ENCODE data around the gene TTR. TPM values are rescaled to one million over a fixed set of nuclear protein-coding genes. Genes with fewer than 3 reads are reported as not detected.

The TTR gene
- total and polyA plus RNA-seq, 2 of the 13 experiments (the other 11 are each of a cell fraction or from before 2014, with no cell fraction given) = 91.3 to 496 TPM

DNA sequence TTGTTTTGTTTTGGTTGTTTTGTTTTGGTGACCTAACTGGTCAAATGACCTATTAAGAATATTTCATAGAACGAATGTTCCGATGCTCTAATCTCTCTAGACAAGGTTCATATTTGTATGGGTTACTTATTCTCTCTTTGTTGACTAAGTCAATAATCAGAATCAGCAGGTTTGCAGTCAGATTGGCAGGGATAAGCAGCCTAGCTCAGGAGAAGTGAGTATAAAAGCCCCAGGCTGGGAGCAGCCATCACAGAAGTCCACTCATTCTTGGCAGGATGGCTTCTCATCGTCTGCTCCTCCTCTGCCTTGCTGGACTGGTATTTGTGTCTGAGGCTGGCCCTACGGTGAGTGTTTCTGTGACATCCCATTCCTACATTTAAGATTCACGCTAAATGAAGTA lies at the start of gene TTR (continued):
- TF ChIP-seq ZNF747 (CRISPR knock-in tag; IDR thresholded peaks at IDR 0.05; ENCODE audit: borderline replicate concordance) (no peak), NFIB (CRISPR knock-in tag; IDR thresholded peaks at IDR 0.05; ENCODE audit: borderline replicate concordance) (no peak), EED (CRISPR knock-in tag; IDR thresholded peaks at IDR 0.05) (no peak), FOXP1 (IDR thresholded peaks at IDR 0.05) (peak; percentile 54), FOXP1 (CRISPR knock-in tag; IDR thresholded peaks at IDR 0.05) (peak; percentile 79), TP53 (CRISPR knock-in tag; conservative IDR thresholded peaks at IDR 0.05) (no peak), ZBTB38 (CRISPR knock-in tag; IDR thresholded peaks at IDR 0.05) (peak; percentile 63; the same call in 1 of the 2 replicates), ZNF816 (CRISPR knock-in tag; IDR thresholded peaks at IDR 0.05; ENCODE audit: borderline replicate concordance) (no peak), SOX6 (IDR thresholded peaks at IDR 0.05) (no peak), SOX6 (CRISPR knock-in tag; IDR thresholded peaks at IDR 0.05) (peak; percentile 78), CREM (IDR thresholded peaks at IDR 0.05) (peak; percentile 57; the same call in 1 of the 2 replicates), CREM (CRISPR knock-in tag; IDR thresholded peaks at IDR 0.05) (no peak), ZNF160 (CRISPR knock-in tag; IDR thresholded peaks at IDR 0.05) (0 out of 2 replicates have a peak, but pooled peaks have one; percentile 73)
- TF ChIP-seq, protein P1, sequence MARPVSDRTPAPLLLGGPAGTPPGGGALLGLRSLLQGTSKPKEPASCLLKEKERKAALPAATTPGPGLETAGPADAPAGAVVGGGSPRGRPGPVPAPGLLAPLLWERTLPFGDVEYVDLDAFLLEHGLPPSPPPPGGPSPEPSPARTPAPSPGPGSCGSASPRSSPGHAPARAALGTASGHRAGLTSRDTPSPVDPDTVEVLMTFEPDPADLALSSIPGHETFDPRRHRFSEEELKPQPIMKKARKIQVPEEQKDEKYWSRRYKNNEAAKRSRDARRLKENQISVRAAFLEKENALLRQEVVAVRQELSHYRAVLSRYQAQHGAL (CRISPR knock-in tag; IDR thresholded peaks at IDR 0.05; ENCODE audit: not compliant biosample characterization) = no peak
- TF ChIP-seq, protein P2, sequence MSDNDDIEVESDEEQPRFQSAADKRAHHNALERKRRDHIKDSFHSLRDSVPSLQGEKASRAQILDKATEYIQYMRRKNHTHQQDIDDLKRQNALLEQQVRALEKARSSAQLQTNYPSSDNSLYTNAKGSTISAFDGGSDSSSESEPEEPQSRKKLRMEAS (IDR thresholded peaks at IDR 0.05) = no peak
- TF ChIP-seq, protein P3, sequence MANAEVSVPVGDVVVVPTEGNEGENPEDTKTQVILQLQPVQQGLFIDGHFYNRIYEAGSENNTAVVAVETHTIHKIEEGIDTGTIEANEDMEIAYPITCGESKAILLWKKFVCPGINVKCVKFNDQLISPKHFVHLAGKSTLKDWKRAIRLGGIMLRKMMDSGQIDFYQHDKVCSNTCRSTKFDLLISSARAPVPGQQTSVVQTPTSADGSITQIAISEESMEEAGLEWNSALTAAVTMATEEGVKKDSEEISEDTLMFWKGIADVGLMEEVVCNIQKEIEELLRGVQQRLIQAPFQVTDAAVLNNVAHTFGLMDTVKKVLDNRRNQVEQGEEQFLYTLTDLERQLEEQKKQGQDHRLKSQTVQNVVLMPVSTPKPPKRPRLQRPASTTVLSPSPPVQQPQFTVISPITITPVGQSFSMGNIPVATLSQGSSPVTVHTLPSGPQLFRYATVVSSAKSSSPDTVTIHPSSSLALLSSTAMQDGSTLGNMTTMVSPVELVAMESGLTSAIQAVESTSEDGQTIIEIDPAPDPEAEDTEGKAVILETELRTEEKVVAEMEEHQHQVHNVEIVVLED (CRISPR knock-in tag; IDR thresholded peaks at IDR 0.05; ENCODE audit: borderline replicate concordance) = peak; percentile 51; the same call in 1 of the 2 replicates
- TF ChIP-seq, protein P4, sequence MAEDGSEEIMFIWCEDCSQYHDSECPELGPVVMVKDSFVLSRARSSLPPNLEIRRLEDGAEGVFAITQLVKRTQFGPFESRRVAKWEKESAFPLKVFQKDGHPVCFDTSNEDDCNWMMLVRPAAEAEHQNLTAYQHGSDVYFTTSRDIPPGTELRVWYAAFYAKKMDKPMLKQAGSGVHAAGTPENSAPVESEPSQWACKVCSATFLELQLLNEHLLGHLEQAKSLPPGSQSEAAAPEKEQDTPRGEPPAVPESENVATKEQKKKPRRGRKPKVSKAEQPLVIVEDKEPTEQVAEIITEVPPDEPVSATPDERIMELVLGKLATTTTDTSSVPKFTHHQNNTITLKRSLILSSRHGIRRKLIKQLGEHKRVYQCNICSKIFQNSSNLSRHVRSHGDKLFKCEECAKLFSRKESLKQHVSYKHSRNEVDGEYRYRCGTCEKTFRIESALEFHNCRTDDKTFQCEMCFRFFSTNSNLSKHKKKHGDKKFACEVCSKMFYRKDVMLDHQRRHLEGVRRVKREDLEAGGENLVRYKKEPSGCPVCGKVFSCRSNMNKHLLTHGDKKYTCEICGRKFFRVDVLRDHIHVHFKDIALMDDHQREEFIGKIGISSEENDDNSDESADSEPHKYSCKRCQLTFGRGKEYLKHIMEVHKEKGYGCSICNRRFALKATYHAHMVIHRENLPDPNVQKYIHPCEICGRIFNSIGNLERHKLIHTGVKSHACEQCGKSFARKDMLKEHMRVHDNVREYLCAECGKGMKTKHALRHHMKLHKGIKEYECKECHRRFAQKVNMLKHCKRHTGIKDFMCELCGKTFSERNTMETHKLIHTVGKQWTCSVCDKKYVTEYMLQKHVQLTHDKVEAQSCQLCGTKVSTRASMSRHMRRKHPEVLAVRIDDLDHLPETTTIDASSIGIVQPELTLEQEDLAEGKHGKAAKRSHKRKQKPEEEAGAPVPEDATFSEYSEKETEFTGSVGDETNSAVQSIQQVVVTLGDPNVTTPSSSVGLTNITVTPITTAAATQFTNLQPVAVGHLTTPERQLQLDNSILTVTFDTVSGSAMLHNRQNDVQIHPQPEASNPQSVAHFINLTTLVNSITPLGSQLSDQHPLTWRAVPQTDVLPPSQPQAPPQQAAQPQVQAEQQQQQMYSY (CRISPR knock-in tag; IDR thresholded peaks at IDR 0.05) = no peak
- TF ChIP-seq, protein P5, sequence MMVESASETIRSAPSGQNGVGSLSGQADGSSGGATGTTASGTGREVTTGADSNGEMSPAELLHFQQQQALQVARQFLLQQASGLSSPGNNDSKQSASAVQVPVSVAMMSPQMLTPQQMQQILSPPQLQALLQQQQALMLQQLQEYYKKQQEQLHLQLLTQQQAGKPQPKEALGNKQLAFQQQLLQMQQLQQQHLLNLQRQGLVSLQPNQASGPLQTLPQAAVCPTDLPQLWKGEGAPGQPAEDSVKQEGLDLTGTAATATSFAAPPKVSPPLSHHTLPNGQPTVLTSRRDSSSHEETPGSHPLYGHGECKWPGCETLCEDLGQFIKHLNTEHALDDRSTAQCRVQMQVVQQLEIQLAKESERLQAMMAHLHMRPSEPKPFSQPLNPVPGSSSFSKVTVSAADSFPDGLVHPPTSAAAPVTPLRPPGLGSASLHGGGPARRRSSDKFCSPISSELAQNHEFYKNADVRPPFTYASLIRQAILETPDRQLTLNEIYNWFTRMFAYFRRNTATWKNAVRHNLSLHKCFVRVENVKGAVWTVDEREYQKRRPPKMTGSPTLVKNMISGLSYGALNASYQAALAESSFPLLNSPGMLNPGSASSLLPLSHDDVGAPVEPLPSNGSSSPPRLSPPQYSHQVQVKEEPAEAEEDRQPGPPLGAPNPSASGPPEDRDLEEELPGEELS (CRISPR knock-in tag; IDR thresholded peaks at IDR 0.05) = peak; percentile 92
- TF ChIP-seq, protein P6, sequence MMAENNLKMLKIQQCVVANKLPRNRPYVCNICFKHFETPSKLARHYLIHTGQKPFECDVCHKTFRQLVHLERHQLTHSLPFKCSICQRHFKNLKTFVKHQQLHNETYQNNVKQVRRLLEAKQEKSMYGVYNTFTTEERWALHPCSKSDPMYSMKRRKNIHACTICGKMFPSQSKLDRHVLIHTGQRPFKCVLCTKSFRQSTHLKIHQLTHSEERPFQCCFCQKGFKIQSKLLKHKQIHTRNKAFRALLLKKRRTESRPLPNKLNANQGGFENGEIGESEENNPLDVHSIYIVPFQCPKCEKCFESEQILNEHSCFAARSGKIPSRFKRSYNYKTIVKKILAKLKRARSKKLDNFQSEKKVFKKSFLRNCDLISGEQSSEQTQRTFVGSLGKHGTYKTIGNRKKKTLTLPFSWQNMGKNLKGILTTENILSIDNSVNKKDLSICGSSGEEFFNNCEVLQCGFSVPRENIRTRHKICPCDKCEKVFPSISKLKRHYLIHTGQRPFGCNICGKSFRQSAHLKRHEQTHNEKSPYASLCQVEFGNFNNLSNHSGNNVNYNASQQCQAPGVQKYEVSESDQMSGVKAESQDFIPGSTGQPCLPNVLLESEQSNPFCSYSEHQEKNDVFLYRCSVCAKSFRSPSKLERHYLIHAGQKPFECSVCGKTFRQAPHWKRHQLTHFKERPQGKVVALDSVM (CRISPR knock-in tag; IDR thresholded peaks at IDR 0.05) = no peak

Data from HepG2 (cell line).